ENCODE measurements around the gene TAF9B. TPM values are rescaled to one million over a fixed set of nuclear protein-coding genes. Genes with fewer than 3 reads are reported as not detected.
A peak's percentile ranks its signal among the peaks of the same experiment; 100 is the strongest.
"Not testable (repeated sequence)": the region's sequence is repeated elsewhere in the genome, so short reads cannot be mapped to it uniquely, and the experiment has no call there.

Gene TAF9B
- total RNA-seq (2014; rRNA removed; shearing (Covaris generic)): 26.0 and 43.0 TPM in 2 replicates

DNA sequence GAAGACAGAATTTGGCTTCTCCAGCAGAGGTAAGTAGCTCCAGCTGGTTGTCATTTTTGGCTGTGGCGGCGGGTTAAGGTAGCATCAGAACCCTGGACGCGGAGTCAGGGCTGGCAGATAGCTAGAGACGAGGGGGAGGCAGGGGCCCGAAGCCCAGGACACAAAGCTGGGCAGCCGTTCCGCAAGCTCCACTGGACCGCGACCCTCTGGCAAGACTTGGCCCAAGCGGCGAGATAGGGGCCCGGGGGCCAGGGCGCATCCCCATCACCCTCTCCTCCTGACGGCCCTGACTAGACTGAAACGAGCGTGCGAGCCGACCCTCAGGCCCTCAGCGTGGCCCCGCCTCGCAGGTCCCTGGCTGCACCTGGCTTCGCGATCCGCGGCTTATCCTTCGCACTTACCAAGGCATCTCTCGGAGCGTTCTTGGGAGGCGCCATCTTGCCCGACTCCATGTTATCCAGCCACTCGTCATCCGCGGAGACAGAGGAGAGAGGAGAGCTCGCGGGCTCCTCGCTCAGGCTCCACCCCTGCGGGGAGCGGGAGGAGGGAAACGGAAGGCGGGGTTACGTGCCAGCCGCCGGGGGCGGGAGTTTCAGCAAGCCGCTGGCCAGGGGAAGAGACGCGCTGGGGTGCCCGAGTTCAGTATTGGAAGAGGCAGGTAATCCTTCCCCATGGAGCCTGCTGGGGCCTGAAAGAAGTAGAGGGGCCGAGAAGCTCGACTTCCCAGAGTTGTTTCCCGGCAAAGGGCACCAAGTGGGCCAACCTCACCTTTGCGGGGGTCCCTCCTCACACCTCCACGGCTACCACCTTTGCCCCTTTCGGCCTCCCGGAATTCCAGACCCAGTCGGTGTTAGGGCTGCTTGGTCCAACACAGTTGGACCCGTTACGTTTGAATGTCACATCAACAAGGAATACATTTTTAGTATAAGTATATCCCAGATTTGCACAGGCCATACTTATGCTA lies at the start of gene TAF9B:
TSS of gene TAF9B (minus strand) at position 491 of the 964 bp plus-strand sequence. CDS start at position 452, 39 bp downstream.
- in situ Hi-C loops (cut with HindIII; ENCODE audit: low sequenced_read_pairs): no loop called here
- peak; percentile 86 for DNase-seq (ENCODE audit: low spot score)

- in situ Hi-C loops (cut with HindIII; ENCODE audit: low sequenced_read_pairs): no loop called here
- no peak for DNase-seq (ENCODE audit: low spot score)
Observed at GRCh38 chrX:78182881-78183280, 43.4 kb upstream of the TAF9B start.

DNA sequence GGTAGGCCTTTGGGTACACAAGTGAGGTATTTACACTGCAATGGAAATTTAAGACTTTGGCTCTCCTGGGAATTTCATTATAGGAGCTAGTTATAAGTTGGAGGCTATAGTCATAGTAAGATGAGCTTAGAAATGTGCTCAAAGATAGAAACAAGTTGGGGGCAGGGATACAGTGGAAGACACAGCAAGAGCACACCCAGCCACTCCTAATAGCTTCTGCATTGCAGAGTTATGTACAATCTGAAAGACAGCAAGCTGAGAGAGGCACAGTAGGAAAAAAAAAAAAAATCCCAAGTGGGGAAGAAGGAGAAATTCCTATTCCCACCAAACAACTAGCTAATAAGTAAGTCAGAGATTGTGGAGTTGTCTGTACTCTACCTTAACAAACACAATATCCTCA lies 41.9 kb upstream of the TAF9B start:
- in situ Hi-C loops (cut with HindIII; ENCODE audit: low sequenced_read_pairs): no loop called here
- no peak for DNase-seq (ENCODE audit: low spot score)

DNA sequence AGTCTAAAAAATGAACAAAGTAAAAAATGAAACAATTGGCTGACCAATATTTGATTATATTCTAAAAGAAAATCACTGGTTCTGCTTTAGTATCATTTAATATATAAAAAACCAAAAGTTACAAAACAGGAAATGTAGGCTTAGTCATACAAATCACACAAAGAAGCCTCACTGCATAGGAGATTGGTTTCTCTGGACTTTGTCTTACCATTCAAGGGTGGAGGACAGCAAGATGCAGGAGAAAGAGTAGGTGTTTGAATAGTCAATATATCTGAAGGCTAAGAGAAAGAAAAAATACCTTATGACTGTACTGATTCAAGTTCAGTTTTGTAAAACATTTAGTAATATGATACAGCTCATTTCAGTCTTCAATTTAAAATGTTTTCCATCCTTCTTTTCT lies 28.6 kb upstream of the TAF9B start:
- in situ Hi-C loops (cut with HindIII; ENCODE audit: low sequenced_read_pairs): no loop called here
- DNase-seq (ENCODE audit: low spot score): no peak

DNA sequence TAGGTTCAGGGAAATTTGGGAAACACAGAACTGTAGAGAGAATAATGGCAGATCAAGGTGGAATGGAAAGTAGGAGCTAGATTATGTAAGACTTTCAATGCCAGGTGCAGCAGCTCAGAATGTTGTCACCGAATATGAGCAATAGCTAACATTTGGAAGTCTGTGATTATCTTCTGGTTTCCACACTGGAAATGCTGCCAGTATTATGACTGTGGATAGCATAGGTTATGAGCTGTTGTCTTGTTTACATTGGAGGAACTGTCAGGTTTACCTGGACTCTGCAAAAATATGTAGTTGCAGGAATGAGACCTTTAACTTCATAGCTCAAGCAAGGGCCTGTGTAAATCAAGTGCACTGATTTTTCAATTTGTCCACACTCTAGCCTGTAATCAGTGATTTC lies 26.0 kb upstream of the TAF9B start:
- in situ Hi-C loops (cut with HindIII; ENCODE audit: low sequenced_read_pairs): no loop called here
- no peak for DNase-seq (ENCODE audit: low spot score)

DNA sequence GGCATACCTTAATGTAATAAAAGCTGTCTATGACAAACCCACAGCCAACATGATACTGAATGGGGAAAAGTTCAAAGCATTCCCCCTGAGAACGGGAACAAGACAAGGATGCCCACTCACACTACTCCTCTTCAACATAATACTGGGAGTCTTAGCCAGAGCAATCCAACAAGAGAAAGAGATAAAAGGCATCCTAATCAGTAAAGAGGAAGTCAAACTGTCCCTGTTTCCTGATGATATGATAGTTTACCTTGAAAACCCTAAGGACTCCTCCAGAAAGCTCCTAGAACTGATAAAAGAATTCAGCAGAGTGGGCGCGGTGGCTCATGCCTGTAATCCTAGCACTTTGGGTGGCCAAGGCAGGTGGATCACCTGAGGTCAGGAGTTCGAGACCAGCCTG lies 23.7 kb upstream of the TAF9B start:
- in situ Hi-C loops (cut with HindIII; ENCODE audit: low sequenced_read_pairs); DNase-seq (ENCODE audit: low spot score): not testable (repeated sequence)

DNA sequence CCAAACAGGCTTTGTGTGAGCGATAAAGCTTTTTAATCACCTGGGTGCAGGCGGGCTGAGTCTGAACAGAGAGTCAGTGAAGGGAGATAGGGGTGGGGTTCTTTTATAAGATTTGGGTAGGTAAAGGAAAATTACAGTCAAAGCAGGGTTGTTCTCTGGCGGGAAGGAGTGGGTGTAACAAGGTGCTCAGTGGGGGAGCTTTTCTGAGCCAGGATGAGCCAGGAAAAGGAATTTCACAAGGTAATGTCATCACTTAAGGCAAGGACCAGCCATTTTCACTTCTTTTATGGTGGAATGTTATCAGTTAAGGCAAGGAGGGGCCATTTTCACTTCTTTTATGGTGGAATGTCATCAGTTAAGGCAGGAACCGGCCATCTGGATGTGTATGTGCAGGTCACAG lies 21.3 kb upstream of the TAF9B start:
- in situ Hi-C loops (cut with HindIII; ENCODE audit: low sequenced_read_pairs); DNase-seq (ENCODE audit: low spot score): not testable (repeated sequence)

- in situ Hi-C loops (cut with HindIII; ENCODE audit: low sequenced_read_pairs); DNase-seq (ENCODE audit: low spot score): not testable (repeated sequence)
Observed at GRCh38 chrX:78157846-78158245, 18.4 kb upstream of the TAF9B start.

- DNase-seq (ENCODE audit: low spot score); in situ Hi-C loops (cut with HindIII; ENCODE audit: low sequenced_read_pairs): not testable (repeated sequence)
Observed at GRCh38 chrX:78157373-78157772, 17.9 kb upstream of the TAF9B start.

DNA sequence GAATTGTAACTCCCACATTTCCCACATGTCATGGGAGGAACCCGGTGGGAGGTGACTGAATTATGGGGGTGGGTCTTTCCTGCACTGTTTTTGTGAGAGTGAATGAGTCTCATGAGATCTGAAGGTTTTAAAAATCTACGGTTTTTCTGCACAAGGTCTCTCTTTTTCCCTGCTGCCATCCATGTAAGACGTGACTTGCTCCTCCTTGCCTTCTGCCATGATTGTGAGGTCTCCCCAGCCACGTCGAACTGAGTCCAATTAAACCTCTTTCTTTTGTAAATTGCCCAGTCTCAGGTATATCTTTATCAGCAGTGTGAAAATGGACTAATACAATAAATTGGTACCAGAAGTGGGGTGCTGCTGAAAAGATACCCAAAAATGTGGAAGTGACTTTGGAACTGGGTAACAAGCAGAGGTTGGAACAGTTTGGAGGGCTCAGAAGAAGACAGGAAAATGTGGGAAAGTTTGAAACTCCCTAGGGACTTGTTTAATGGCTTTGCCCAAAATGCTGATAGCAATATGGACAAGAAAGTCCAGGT lies 7.6 kb upstream of the TAF9B start:
- DNase-seq (ENCODE audit: low spot score); in situ Hi-C loops (cut with HindIII; ENCODE audit: low sequenced_read_pairs): not testable (repeated sequence)

- no peak for DNase-seq (ENCODE audit: low spot score)
- in situ Hi-C loops (cut with HindIII; ENCODE audit: low sequenced_read_pairs): no loop called here
Observed at GRCh38 chrX:78140206-78140605, 756 bp upstream of the TAF9B start.

DNA sequence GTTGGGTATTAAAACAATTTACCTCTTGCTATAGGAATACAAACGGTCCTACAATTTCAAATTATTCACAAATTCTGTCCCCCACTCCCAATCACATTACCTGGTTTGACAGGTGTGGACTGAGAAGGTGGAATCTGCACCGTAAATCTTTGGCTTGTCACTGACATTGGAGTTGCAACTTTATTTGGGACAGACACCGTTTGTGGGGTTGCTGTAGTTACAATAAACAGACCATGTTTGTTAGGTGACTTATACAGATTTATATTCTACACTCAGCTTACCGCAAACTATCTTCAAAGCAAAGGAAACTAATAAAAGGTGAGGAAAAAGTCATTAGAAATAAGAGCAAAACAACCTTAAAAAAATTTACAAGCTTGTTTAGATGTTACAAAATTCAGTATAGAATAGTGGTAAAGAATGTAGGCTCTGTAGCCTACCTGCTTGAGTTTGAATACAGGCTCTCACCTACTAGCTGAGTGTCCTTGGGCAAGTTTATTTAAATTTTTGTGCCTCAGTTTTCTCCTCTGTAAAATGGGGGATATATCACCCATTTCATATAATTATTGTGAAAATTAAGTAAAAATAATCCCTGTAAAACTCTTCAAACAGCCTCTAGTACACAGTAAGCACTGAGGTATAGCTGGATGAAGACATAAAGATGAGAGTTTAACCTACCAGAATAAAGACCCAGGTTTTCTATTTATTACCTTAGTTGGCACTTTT lies 6.1 kb downstream of the TAF9B start:
- no peak for DNase-seq (ENCODE audit: low spot score)
- in situ Hi-C loops (cut with HindIII; ENCODE audit: low sequenced_read_pairs): no loop called here

DNA sequence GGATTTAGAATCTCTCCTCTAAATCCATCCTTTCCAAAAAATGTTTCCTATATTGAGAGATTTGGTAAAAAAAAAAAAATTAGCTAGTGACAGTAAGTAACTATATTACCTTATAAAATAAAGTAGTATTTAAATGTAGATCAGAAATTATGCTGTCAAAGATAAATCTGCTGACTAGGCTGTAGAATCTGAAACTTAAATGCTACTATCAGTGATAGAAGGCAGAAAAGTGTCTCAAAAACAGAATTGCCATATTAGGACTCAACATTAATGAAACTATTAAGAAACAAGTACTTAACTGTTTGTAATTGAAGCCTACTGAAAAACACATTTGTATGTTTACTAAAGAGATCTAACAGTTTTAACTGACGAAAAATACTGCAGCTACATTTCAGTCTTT lies 8.3 kb downstream of the TAF9B start:
- in situ Hi-C loops (cut with HindIII; ENCODE audit: low sequenced_read_pairs): no loop called here
- DNase-seq (ENCODE audit: low spot score): no peak

DNA sequence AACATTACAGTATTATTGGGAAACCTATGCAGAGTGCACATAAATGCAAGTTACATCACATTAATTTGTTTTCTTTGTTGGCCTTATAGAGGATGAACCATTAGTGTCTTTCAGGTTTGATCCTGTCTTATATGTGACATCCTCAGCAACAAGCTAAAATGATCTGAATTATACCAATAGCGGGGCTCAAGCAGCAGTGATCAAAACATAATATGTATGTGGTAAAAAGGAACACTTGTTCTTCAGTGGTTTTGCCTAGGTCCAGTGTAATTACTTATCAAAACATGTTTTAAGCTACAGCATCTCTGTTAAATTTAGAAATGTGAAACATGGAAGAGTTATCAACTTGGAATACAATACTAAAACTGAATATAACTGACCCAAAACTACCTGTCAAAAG lies 9.1 kb downstream of the TAF9B start:
- DNase-seq (ENCODE audit: low spot score): no peak
- in situ Hi-C loops (cut with HindIII; ENCODE audit: low sequenced_read_pairs): no loop called here

- DNase-seq (ENCODE audit: low spot score): no peak
- in situ Hi-C loops (cut with HindIII; ENCODE audit: low sequenced_read_pairs): no loop called here
Observed at GRCh38 chrX:78129714-78130113, 9.7 kb downstream of the TAF9B start.

- DNase-seq (ENCODE audit: low spot score); in situ Hi-C loops (cut with HindIII; ENCODE audit: low sequenced_read_pairs): not testable (repeated sequence)
Observed at GRCh38 chrX:78125781-78126180, 13.7 kb downstream of the TAF9B start.

GRCh38 chrX:78125148-78125547 lies 14.3 kb downstream of the TAF9B start:
- in situ Hi-C loops (cut with HindIII; ENCODE audit: low sequenced_read_pairs): no loop called here
- DNase-seq (ENCODE audit: low spot score): no peak

- in situ Hi-C loops (cut with HindIII; ENCODE audit: low sequenced_read_pairs): no loop called here
- DNase-seq (ENCODE audit: low spot score): no peak
Observed at GRCh38 chrX:78124307-78124706, 15.1 kb downstream of the TAF9B start.

- in situ Hi-C loops (cut with HindIII; ENCODE audit: low sequenced_read_pairs): no loop called here
- DNase-seq (ENCODE audit: low spot score): no peak
Observed at GRCh38 chrX:78123190-78123589, 16.3 kb downstream of the TAF9B start.
